ENCODE results near the gene UBL3.

DNA sequence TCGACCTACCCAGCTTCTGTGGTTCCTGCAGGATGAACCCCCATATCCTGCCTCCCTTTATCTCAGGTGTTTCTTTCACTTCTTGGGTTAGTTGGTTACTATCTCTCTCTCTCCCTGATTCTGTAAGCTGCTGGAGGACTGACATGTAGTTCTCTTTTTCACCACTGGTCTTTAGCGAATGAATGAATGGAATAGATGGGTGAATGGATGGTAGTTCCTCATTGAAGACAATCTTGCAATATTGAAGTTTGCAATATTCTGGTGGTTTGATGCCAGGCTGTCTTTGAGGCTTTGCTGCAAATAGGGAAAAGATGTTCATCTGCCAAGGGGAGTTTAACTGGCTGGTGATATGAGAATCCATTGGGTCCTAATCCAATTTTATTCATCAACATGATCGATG, 120.2 kb downstream of the UBL3 start:
- TF ChIP-seq, protein P1, sequence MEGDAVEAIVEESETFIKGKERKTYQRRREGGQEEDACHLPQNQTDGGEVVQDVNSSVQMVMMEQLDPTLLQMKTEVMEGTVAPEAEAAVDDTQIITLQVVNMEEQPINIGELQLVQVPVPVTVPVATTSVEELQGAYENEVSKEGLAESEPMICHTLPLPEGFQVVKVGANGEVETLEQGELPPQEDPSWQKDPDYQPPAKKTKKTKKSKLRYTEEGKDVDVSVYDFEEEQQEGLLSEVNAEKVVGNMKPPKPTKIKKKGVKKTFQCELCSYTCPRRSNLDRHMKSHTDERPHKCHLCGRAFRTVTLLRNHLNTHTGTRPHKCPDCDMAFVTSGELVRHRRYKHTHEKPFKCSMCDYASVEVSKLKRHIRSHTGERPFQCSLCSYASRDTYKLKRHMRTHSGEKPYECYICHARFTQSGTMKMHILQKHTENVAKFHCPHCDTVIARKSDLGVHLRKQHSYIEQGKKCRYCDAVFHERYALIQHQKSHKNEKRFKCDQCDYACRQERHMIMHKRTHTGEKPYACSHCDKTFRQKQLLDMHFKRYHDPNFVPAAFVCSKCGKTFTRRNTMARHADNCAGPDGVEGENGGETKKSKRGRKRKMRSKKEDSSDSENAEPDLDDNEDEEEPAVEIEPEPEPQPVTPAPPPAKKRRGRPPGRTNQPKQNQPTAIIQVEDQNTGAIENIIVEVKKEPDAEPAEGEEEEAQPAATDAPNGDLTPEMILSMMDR (IDR thresholded peaks at IDR 0.05 in 8 of 11, conservative IDR thresholded peaks at IDR 0.05 in 3 of 11): no peak
- TF ChIP-seq POLR2A (IDR thresholded peaks at IDR 0.05) (no peak), POLR2AphosphoS5 (IDR thresholded peaks at IDR 0.05) (no peak)
